Skeletal muscle tissue (tissue), 4 donors: ENCODE measurements around the gene MBD5. TPM values are rescaled to one million over a fixed set of nuclear protein-coding genes. Genes with fewer than 3 reads are reported as not detected.

Experiments used
- H3K27ac ChIP-seq: one replicate; pipeline ENCODE4 v1.7.0; 2013; ENCODE audit warnings: mild to moderate bottlenecking, low read depth, low read length, inconsistent platforms
- H3K27me3 ChIP-seq, 3 donors: one replicate each; pipeline ENCODE4 v1.7.0; 2013; ENCODE audit warnings: low read length in 3 of 3; ENCODE audit not compliant: control insufficient read depth in 3 of 3, insufficient read depth in 3 of 3
- H3K36me3 ChIP-seq, 3 donors: one replicate each; pipeline ENCODE4 v1.7.0; 2013; ENCODE audit warnings: low read length in 3 of 3; ENCODE audit not compliant: control insufficient read depth in 3 of 3, insufficient read depth in 3 of 3
- H3K4me1 ChIP-seq, 3 donors: one replicate each; pipeline ENCODE4 v1.7.0; 2013; ENCODE audit warnings: low read length in 3 of 3, mild to moderate bottlenecking in 3 of 3; ENCODE audit not compliant: control insufficient read depth in 3 of 3, insufficient read depth in 3 of 3
- H3K4me3 ChIP-seq, 3 donors: one replicate each; pipeline ENCODE4 v1.7.0; 2013; ENCODE audit warnings: low read length in 3 of 3
- H3K9ac ChIP-seq, 3 donors: one replicate each; pipeline ENCODE4 v1.7.0; 2013; ENCODE audit warnings: low read length in 3 of 3, mild to moderate bottlenecking in 3 of 3, moderate library complexity in 2 of 3, low read depth in 1 of 3
- H3K9me3 ChIP-seq, 3 donors: one replicate each; pipeline ENCODE4 v1.7.0; 2013; ENCODE audit warnings: low read length in 3 of 3; ENCODE audit not compliant: control insufficient read depth in 3 of 3
- total RNA-seq: library from RNA; depleted of rRNA; stranded (reverse); fragments of >200 nt; gene quantifications from one replicate; pipeline ENCODE4 v1.2.3, GENCODE V29; 2014
- donor health status: Osteomylitis.

MBD5 gene
- total RNA-seq, 1 donor from 2014 or later: 30.8 TPM

DNA sequence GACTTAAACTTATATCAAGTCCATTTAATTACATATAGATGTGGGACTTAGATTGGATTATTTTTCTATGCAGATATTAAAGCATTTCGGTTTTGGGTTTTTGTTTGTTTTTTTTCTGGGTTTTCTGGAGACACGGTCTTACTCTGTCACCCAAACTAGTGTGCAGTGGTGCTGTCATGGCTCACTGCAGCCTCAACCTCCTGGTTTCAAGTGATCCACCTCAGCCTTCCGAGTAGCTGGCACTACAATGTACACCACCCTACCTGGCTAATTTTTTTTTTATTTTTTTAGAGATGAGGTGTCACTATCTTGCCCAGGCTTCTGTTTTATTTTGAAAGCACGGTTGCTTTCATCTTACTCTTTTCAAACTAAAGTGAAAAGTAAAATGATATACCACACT lies 281.6 kb downstream of the MBD5 start:
- no peak overlapping the region for H3K4me3 ChIP-seq

DNA sequence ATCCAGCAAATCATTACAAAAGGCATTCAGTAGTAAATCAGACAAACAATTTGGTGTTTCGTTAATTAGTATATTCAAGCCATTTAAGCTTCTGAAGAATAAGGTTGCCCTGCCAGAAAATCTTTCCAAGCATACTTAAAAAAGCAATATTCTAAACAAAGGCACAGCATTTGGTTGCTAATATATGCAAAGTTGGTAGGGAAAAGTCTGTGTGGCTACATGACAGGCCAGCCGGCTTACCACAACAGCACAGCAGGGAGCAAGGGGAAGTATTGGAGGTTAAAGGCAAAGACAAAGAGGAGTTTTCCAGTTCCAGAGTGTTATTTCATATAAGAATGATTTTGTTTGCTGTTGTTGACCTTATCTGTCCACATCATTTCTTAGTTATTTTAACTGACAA lies 282.3 kb downstream of the MBD5 start:
- Histone ChIP-seq H3K9me3 (no peaks in the 10 kb centered on the region), H3K36me3 (no peaks in the 10 kb centered on the region), H3K27ac (no peak overlapping the region), H3K4me1 (peaks cover 0 to 2% (median 0%) of the 10 kb centered on the region in 3 donors), H3K27me3 (no peaks in the 10 kb centered on the region), H3K4me3 (no peak overlapping the region), H3K9ac (no peak overlapping the region)

More for the DNA sequence above, 281.6 kb downstream of the MBD5 start:
- Histone ChIP-seq H3K4me1 (peaks cover 0 to 2% (median 0%) of the 10 kb centered on the region in 3 donors), H3K27me3 (no peaks in the 10 kb centered on the region), H3K9me3 (no peaks in the 10 kb centered on the region), H3K27ac (no peak overlapping the region), H3K9ac (no peak overlapping the region), H3K36me3 (no peaks in the 10 kb centered on the region)

DNA sequence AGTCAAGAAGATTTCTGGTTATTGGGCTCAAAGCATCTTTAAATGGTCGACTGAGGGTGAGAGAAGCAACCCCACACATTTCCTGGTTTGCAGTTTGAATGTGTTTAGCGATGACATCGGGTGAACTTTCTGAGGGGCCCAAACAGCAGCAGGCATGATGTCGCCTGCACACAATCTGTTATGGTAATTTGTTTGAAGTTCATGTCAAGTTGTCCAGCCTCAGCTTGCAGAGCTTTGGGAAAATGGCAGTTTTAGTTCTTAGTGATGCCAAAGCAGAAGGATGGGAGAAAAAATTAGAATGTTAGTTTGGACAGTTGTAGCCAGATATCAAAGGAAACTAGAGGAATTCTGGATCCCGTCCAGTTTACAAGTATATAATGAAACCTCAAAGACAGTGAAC lies 284.6 kb downstream of the MBD5 start:
- Histone ChIP-seq H3K9ac (no peak overlapping the region), H3K9me3 (no peaks in the 10 kb centered on the region), H3K4me1 (peaks cover 0 to under 1% (median 0%) of the 10 kb centered on the region in 3 donors), H3K27ac (no peak overlapping the region), H3K36me3 (no peaks in the 10 kb centered on the region), H3K4me3 (no peak overlapping the region), H3K27me3 (no peaks in the 10 kb centered on the region)

- H3K27me3 ChIP-seq: no peaks in the 10 kb centered on the region
- no peaks in the 10 kb centered on the region for H3K9me3 ChIP-seq
- H3K27ac ChIP-seq: no peak overlapping the region
- no peak overlapping the region for H3K9ac ChIP-seq
- H3K4me3 ChIP-seq: no peak overlapping the region
- no peaks in the 10 kb centered on the region for H3K4me1 ChIP-seq
- H3K36me3 ChIP-seq: no peaks in the 10 kb centered on the region
Observed at GRCh38 chr2:148306027-148306426, 285.1 kb downstream of the MBD5 start.

GRCh38 chr2:148317598-148317997 lies 296.7 kb downstream of the MBD5 start:
- Histone ChIP-seq H3K27ac (no peak overlapping the region), H3K4me1 (no peaks in the 10 kb centered on the region)

DNA sequence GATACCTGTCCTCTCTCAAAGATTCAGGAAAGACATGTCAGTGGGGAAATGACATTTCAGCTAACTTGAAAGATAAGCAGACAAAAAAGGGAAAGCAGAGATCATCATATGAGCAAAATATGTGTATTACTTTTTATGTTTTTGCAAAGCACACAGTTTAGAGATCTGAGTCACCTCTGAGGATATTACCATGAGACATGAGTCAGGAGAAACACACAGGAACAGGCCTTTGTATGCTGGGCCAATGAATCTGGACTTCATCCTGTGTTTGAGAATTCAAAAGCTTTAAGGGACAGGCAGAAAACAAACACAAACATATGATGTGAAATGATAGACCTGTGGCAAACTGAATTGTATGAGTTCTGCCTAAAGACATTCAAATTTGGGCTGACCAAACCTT lies 317.6 kb downstream of the MBD5 start:
- Histone ChIP-seq H3K9ac (no peak overlapping the region), H3K4me1 (no peaks in the 10 kb centered on the region), H3K36me3 (peaks cover 0 to 5% (median 4%) of the 10 kb centered on the region in 3 donors), H3K9me3 (peaks cover 0 to 3% (median 2%) of the 10 kb centered on the region in 3 donors), H3K4me3 (no peak overlapping the region), H3K27me3 (no peaks in the 10 kb centered on the region), H3K27ac (no peak overlapping the region)

More at GRCh38 chr2:148317598-148317997, 296.7 kb downstream of the MBD5 start:
- no peaks in the 10 kb centered on the region for H3K36me3 ChIP-seq
- H3K4me3 ChIP-seq: no peak overlapping the region
- no peaks in the 10 kb centered on the region for H3K9me3 ChIP-seq
- no peak overlapping the region for H3K9ac ChIP-seq
- H3K27me3 ChIP-seq: no peaks in the 10 kb centered on the region

- H3K36me3 ChIP-seq: peaks cover 0 to 5% (median 4%) of the 10 kb centered on the region in 3 donors
- no peak overlapping the region for H3K9ac ChIP-seq
Observed at GRCh38 chr2:148342086-148342485, 321.2 kb downstream of the MBD5 start.

DNA sequence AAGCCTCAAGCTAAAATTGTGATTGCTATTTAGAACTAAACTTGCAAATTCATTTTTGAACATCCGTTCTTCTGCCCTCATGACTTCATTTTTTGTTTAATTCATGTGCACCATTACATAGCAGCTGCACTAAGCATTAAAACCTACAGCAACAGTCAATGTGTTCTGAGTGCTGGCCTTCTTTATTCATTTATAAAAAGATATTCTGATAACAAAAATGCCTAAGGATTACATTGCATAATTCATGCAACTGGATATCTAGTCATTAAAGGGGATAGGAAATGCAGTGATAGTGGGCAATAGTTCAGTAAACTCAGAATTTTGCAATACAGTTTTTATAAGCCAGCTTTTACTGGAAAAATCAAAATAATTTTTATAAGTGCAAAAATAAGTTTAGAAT lies 329.3 kb downstream of the MBD5 start:
- Histone ChIP-seq H3K4me3 (no peak overlapping the region), H3K27ac (no peak overlapping the region), H3K9me3 (peaks cover 0 to 3% (median 0%) of the 10 kb centered on the region in 3 donors), H3K9ac (no peak overlapping the region), H3K36me3 (no peaks in the 10 kb centered on the region), H3K4me1 (no peaks in the 10 kb centered on the region), H3K27me3 (no peaks in the 10 kb centered on the region)

More at GRCh38 chr2:148342086-148342485, 321.2 kb downstream of the MBD5 start:
- Histone ChIP-seq H3K4me3 (no peak overlapping the region), H3K9me3 (peaks cover 0 to 3% (median 2%) of the 10 kb centered on the region in 3 donors), H3K27ac (no peak overlapping the region), H3K27me3 (no peaks in the 10 kb centered on the region), H3K4me1 (no peaks in the 10 kb centered on the region)

DNA sequence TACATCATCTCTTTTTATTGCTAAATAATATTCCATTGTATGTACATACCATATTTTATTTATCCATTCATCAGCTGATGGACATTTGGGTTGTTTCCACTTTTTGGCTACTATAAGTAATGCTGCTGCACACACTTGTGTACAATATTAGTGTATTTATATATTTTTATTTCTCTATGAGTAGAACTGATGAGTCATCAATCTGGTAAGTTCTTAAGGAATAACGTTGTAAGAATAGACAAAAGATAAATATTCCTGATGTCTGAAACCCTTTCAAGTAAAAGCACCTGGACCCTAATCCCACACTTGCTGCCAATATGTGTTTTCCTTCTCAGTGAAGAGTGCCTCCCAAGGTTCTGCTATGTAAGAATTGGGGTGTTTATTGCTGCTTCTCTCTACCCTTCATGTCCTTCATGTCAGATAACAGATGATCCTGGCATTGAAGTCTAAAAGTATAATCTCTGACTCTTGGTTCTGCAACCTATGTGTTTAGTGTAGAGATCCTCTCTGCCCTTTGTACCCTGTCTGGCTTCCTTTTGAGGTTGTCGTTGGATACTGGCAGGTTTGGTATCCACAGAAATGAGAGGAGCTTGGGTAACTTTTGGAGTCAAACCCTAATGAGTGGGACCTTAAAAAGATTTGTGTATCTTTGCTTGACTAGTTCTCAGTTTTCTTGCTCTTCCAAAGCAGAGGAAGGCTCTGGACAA lies 330.7 kb downstream of the MBD5 start:
- no peak overlapping the region for H3K27ac ChIP-seq
- no peak overlapping the region for H3K9ac ChIP-seq
- no peaks in the 10 kb centered on the region for H3K27me3 ChIP-seq
- H3K4me1 ChIP-seq: no peaks in the 10 kb centered on the region
- H3K4me3 ChIP-seq: no peak overlapping the region
- no peaks in the 10 kb centered on the region for H3K36me3 ChIP-seq
- H3K9me3 ChIP-seq: peaks cover 0 to 3% (median 0%) of the 10 kb centered on the region in 3 donors

GRCh38 chr2:148358375-148358774 lies 337.5 kb downstream of the MBD5 start:
- no peaks in the 10 kb centered on the region for H3K36me3 ChIP-seq
- no peaks in the 10 kb centered on the region for H3K4me1 ChIP-seq
- no peaks in the 10 kb centered on the region for H3K27me3 ChIP-seq
- no peak overlapping the region for H3K27ac ChIP-seq
- no peak overlapping the region for H3K4me3 ChIP-seq
- H3K9ac ChIP-seq: no peak overlapping the region
- peaks cover 0 to 2% (median 0%) of the 10 kb centered on the region in 3 donors for H3K9me3 ChIP-seq
